Stomach (tissue), 9 donors: ENCODE measurements around the gene CACNG6. TPM values are rescaled to one million over a fixed set of nuclear protein-coding genes. Genes with fewer than 3 reads are reported as not detected.

Source experiments
- DNase-seq, 2 donors: peaks; one replicate each; pipeline versions ENCODE4 v3.0.0 to v3.0.0-alpha.2; 2013 to 2019
- H3K27ac ChIP-seq, 5 donors: fragments of 200-600 bp in 4 of 5; sonication (generic) in 4 of 5; one replicate each; pipeline ENCODE4 v1.5.1; 2013 to 2019; ENCODE audit warnings: mild to moderate bottlenecking in 1 of 5, moderate library complexity in 1 of 5
- H3K27me3 ChIP-seq, 3 donors: fragments of 200-600 bp; sonication (generic); one replicate each; pipeline ENCODE4 v1.5.1; 2017 to 2019; ENCODE audit warnings: mixed run types in 1 of 3
- H3K36me3 ChIP-seq, 4 donors: fragments of 200-600 bp; sonication (generic); 1 replicate in 3 of 4; 2 replicates in 1 of 4; pipeline ENCODE4 v1.5.1; 2016 to 2019
- H3K4me1 ChIP-seq, 4 donors: fragments of 200-600 bp; sonication (generic); one replicate each; pipeline ENCODE4 v1.5.1; 2016 to 2019
- H3K4me3 ChIP-seq, 4 donors: fragments of 200-600 bp; sonication (generic) in 3 of 4; one replicate each; pipeline ENCODE4 v1.5.1; 2016 to 2019; ENCODE audit warnings: mild to moderate bottlenecking in 1 of 4
- H3K9me3 ChIP-seq, 4 donors: fragments of 200-600 bp; sonication (generic); one replicate each; pipeline ENCODE4 v1.5.1; 2016 to 2019
- EP300 ChIP-seq: sonication (generic); formaldehyde crosslinking; IDR thresholded peaks from one replicate; pipeline ENCODE4 v1.6.1; 2017; ENCODE audit warnings: antibody characterized with exemption
- POLR2A ChIP-seq, 4 donors: fragments of 450-650 bp; IDR thresholded peaks; one replicate each; pipeline ENCODE4 v1.6.1; 2016; ENCODE audit warnings: antibody characterized with exemption in 4 of 4, control low read depth in 2 of 4, mild to moderate bottlenecking in 1 of 4, moderate library complexity in 1 of 4
- POLR2AphosphoS5 ChIP-seq, 3 donors: sonication (generic); formaldehyde crosslinking; IDR thresholded peaks; one replicate each; pipeline ENCODE4 v1.6.1; 2016; ENCODE audit warnings: antibody characterized with exemption in 3 of 3
- WGBS, 5 donors: extraction: QIAGEN DNeasy Blood & Tissue Kit in 3 of 5; methylation state at CpG; one replicate each; pipeline versions ENCODE4 v1.1.5 to v1.1.7; 2013 to 2018; 5-methylcytosine and 5-hydroxymethylcytosine counted together
- intact Hi-C: fragments of 100-400 bp; cut with DNase I; formaldehyde crosslinking; loops from one replicate; pipeline ENCODE4 v1.15.1; 2023; ENCODE audit warnings: low total_unique reads
- polyA plus RNA-seq, 3 donors: library from polyadenylated mRNA; stranded (reverse); fragments of 200-250 nt; gene quantifications; one replicate each; pipeline ENCODE4 v1.2.3, GENCODE V29; 2013
- total RNA-seq, 5 donors: library from RNA; depleted of rRNA; stranded (reverse); fragments of >200 nt; gene quantifications; one replicate each; pipeline versions ENCODE4 v1.1.0 to v1.2.3, GENCODE V29; 2014 to 2016
- TF ChIP-seq, protein P1 (sequence below), 7 experiments: fragments of 450-650 bp in 4 of 7; fragments of 200-600 bp in 3 of 7; sonication (generic) in 3 of 7; IDR thresholded peaks; one replicate each; pipeline ENCODE4 v1.5.1; 2016 to 2019; ENCODE audit warnings: antibody characterized with exemption in 7 of 7, control low read depth in 2 of 7, mild to moderate bottlenecking in 1 of 7
- donor health status: healthy with polysubstance abuse.
- donor health status: Bipolar disorder and iron deficiency.
- donor health status: healthy.

CACNG6 gene
- total and polyA plus RNA-seq, 8 donors, result 0.13 to 0.58 (median 0.46) TPM; not detected in 5

- H3K27me3 ChIP-seq, result peaks cover 6 to 86% (median 44%) of the 10 kb centered on the region in 3 donors
- H3K36me3 ChIP-seq, result no peaks in the 10 kb centered on the region
- WGBS, 5 donors, result 41 to 56% (median 49%) methylated on average over 7 of the region's 7 CpGs
- no peaks in the 10 kb centered on the region for H3K4me1 ChIP-seq
- no peak for DNase-seq
- no peak for TF ChIP-seq EP300
- no peak for TF ChIP-seq POLR2A (IDR thresholded peaks at IDR 0.05)
- TF ChIP-seq, protein P1, sequence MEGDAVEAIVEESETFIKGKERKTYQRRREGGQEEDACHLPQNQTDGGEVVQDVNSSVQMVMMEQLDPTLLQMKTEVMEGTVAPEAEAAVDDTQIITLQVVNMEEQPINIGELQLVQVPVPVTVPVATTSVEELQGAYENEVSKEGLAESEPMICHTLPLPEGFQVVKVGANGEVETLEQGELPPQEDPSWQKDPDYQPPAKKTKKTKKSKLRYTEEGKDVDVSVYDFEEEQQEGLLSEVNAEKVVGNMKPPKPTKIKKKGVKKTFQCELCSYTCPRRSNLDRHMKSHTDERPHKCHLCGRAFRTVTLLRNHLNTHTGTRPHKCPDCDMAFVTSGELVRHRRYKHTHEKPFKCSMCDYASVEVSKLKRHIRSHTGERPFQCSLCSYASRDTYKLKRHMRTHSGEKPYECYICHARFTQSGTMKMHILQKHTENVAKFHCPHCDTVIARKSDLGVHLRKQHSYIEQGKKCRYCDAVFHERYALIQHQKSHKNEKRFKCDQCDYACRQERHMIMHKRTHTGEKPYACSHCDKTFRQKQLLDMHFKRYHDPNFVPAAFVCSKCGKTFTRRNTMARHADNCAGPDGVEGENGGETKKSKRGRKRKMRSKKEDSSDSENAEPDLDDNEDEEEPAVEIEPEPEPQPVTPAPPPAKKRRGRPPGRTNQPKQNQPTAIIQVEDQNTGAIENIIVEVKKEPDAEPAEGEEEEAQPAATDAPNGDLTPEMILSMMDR (IDR thresholded peaks at IDR 0.05), result no peak
- no peak for TF ChIP-seq POLR2AphosphoS5 (IDR thresholded peaks at IDR 0.05)
- intact Hi-C loops, result no loop called here
- H3K9me3 ChIP-seq, result no peaks in the 10 kb centered on the region
- H3K4me3 ChIP-seq, result no peak overlapping the region
- H3K27ac ChIP-seq, result no peak overlapping the region
Measured at GRCh38 chr19:53998223-53998622, 6.8 kb downstream of the CACNG6 start.

DNA sequence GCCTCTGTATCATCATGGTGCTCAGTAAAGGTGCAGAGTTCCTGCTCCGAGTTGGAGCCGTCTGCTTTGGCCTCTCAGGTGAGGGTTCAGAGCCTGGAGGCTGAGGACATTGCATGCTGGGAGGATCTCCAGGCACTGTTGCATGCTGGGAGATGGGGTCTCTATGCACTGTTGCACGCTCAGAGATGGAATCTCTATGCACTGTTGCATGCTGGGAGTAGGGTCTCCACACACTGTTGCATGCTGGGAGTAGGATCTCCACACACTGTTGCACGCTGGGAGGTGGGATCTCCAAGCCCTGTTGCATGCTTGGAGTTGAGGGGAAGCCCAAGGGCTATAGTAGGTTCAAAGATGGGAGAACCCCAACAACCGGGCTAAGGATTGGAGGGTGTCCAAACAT, 8.3 kb downstream of the CACNG6 start:
- TF ChIP-seq POLR2AphosphoS5 (IDR thresholded peaks at IDR 0.05), result no peak
- TF ChIP-seq, protein P1 (IDR thresholded peaks at IDR 0.05), result no peak
- Histone ChIP-seq H3K27ac (no peak overlapping the region), H3K27me3 (peaks cover 0 to 85% (median 37%) of the 10 kb centered on the region in 3 donors), H3K4me3 (no peak overlapping the region), H3K36me3 (no peaks in the 10 kb centered on the region), H3K4me1 (no peaks in the 10 kb centered on the region), H3K9me3 (no peaks in the 10 kb centered on the region)
- intact Hi-C loops, result no loop called here
- no peak for DNase-seq
- WGBS, 5 donors, result 69 to 80% (median 78%) methylated on average over 3 to 5 of the region's 5 CpGs

GRCh38 chr19:54001496-54001895, 10.1 kb downstream of the CACNG6 start:
- TF ChIP-seq POLR2AphosphoS5 (IDR thresholded peaks at IDR 0.05) (no peak), EP300 (no peak), POLR2A (IDR thresholded peaks at IDR 0.05) (no peak)
- TF ChIP-seq, protein P1 (IDR thresholded peaks at IDR 0.05), result no peak
- H3K36me3 ChIP-seq, result no peaks in the 10 kb centered on the region
- H3K27ac ChIP-seq, result no peak overlapping the region
- H3K27me3 ChIP-seq, result peaks cover 0 to 75% (median 27%) of the 10 kb centered on the region in 3 donors
- intact Hi-C loops, result no loop called here
- H3K4me1 ChIP-seq, result no peaks in the 10 kb centered on the region
- no peak overlapping the region for H3K4me3 ChIP-seq
- no peaks in the 10 kb centered on the region for H3K9me3 ChIP-seq
- WGBS, 5 donors, result 79 to 93% (median 87%) methylated on average over 2 of the region's 2 CpGs
- DNase-seq, result no peak

GRCh38 chr19:54002495-54003315, 11.3 kb downstream of the CACNG6 start:
- WGBS, 5 donors, result 68 to 75% (median 72%) methylated on average over 10 of the region's 10 CpGs
- no peak overlapping the region for H3K4me3 ChIP-seq
- DNase-seq, result no peak
- TF ChIP-seq EP300 (no peak), POLR2A (IDR thresholded peaks at IDR 0.05) (no peak), POLR2AphosphoS5 (IDR thresholded peaks at IDR 0.05) (no peak)
- TF ChIP-seq, protein P1 (IDR thresholded peaks at IDR 0.05), result no peak
- intact Hi-C loops, result no loop called here
- no peaks in the 10 kb centered on the region for H3K9me3 ChIP-seq
- no peaks in the 10 kb centered on the region for H3K4me1 ChIP-seq
- H3K36me3 ChIP-seq, result no peaks in the 10 kb centered on the region
- H3K27me3 ChIP-seq, result peaks cover 0 to 69% (median 25%) of the 10 kb centered on the region in 3 donors
- no peak overlapping the region for H3K27ac ChIP-seq
